ENCODE results near the gene PRR35.

PRR35 gene

GRCh38 chr16:591231-591630 lies 31.0 kb downstream of the PRR35 start:
- no peak for TF ChIP-seq CTCF (IDR thresholded peaks at IDR 0.05; ENCODE audit: low read depth, low read length)
- no peak for DNase-seq (ENCODE audit: extremely low read depth, low read depth)

GRCh38 chr16:591892-592517 lies 31.8 kb downstream of the PRR35 start:
- TF ChIP-seq CTCF (IDR thresholded peaks at IDR 0.05; ENCODE audit: low read depth, low read length), result no peak
- no peak for DNase-seq (ENCODE audit: extremely low read depth, low read depth)

GRCh38 chr16:592518-593306 lies 32.5 kb downstream of the PRR35 start:
- no peak for DNase-seq (ENCODE audit: extremely low read depth, low read depth)
- no peak for TF ChIP-seq CTCF (IDR thresholded peaks at IDR 0.05; ENCODE audit: low read depth, low read length)

- TF ChIP-seq CTCF (IDR thresholded peaks at IDR 0.05; ENCODE audit: low read depth, low read length), result no peak
- DNase-seq (ENCODE audit: extremely low read depth, low read depth), result no peak
Observed at GRCh38 chr16:593406-593805, 33.2 kb downstream of the PRR35 start.

- no peak for DNase-seq (ENCODE audit: extremely low read depth, low read depth)
- no peak for TF ChIP-seq CTCF (IDR thresholded peaks at IDR 0.05; ENCODE audit: low read depth, low read length)
Observed at GRCh38 chr16:593807-594206, 33.6 kb downstream of the PRR35 start.

- TF ChIP-seq CTCF (IDR thresholded peaks at IDR 0.05; ENCODE audit: low read depth, low read length), result no peak
- DNase-seq (ENCODE audit: extremely low read depth, low read depth), result no peak
Observed at GRCh38 chr16:595094-595528, 34.9 kb downstream of the PRR35 start.

GRCh38 chr16:595942-596735 lies 35.9 kb downstream of the PRR35 start:
- no peak for DNase-seq (ENCODE audit: extremely low read depth, low read depth)
- no peak for TF ChIP-seq CTCF (IDR thresholded peaks at IDR 0.05; ENCODE audit: low read depth, low read length)

Measured in AG09319 (cell line).